HG02981 (cell line): ENCODE measurements around the gene CACNA1A.
"Not testable (repeated sequence)": the region's sequence is repeated elsewhere in the genome, so short reads cannot be mapped to it uniquely, and the experiment has no call there.

ENCODE experiments used
- ATAC-seq: cut with Tn5 transposase; IDR thresholded peaks from one replicate; pipeline ENCODE4 v1.9.1; 2021; ENCODE audit warnings: mild to moderate bottlenecking, moderate library complexity; ENCODE audit not compliant: unreplicated experiment

CACNA1A gene

DNA sequence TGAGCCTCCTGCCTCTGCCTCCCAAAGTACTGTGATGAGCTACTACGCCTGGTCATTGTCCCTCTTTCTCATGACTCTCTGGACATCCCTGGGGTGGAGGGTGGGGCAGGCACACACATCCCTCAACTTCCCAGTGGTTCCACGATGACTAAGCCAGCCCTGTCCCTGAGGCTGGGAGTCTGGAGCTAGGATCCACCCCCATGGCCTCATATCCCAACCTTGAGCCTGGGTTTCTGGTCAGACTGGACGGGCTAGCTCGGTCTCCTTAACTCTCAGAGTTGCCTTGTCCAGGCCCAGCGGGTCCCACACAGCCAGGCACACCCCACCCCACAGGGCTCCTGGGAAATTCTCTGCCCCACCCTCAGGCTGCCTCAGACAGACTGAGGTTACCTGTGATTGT, 336.5 kb downstream of the CACNA1A start:
- ATAC-seq, result no peak

DNA sequence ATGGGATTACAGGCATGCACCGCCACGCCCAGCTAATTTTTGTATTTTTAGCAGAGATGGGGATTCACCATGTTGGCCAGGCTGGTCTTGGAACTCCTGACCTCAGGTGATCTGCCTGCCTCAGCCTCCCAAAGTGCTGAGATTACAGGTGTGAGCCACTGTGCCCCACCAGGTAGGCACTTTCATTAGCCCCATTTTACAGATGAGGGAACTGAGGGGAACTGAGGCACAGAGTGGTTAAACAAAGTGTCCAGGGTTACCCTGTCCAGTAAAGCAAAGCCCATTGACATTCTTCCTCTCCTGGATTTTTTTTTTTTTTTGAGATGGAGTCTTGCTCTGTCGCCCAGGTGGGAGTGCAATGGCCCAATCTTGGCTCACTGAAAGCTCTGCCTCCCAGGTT, 340.1 kb downstream of the CACNA1A start:
- not testable (repeated sequence) for ATAC-seq

DNA sequence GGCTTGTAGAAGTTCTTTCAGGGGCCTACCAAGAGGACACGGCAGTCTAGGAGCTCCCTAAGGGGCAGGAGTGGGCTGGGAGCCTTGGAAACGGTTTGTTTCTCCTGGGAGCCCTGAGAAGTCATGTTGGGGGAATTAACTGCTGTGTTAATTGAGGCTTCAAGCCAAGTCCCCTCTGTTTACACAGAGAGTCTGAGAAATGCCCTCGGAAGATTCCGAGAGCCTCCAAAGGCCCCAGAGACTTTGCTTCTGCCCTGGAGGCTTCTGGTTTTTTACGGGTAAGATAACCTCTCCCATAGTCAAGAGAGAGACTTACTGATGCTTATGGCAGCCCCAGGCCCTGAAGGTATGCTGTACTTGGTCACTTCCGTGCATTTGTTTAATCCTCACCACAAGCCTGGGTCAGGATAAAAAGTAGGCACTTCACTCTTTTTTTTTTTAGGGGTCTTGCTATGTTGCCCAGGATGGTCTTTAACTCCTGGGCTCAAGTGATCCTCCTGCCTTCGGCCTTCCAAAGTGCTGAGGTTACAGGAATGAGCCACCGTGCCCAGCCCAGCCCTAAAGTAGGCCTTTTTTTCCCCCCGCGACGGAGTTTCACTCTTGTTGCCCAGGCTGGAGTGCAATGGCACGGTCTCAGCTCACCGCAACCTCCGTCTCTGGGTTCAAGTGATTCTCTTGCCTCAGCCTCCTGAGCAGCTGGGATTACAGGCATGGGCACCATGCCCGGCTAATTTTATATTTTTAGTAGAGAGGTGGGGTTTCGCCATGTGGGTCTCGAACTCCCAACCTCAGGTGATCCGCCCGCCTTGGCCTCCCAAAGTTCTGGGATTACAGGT, 340.9 kb downstream of the CACNA1A start:
- no peak for ATAC-seq

DNA sequence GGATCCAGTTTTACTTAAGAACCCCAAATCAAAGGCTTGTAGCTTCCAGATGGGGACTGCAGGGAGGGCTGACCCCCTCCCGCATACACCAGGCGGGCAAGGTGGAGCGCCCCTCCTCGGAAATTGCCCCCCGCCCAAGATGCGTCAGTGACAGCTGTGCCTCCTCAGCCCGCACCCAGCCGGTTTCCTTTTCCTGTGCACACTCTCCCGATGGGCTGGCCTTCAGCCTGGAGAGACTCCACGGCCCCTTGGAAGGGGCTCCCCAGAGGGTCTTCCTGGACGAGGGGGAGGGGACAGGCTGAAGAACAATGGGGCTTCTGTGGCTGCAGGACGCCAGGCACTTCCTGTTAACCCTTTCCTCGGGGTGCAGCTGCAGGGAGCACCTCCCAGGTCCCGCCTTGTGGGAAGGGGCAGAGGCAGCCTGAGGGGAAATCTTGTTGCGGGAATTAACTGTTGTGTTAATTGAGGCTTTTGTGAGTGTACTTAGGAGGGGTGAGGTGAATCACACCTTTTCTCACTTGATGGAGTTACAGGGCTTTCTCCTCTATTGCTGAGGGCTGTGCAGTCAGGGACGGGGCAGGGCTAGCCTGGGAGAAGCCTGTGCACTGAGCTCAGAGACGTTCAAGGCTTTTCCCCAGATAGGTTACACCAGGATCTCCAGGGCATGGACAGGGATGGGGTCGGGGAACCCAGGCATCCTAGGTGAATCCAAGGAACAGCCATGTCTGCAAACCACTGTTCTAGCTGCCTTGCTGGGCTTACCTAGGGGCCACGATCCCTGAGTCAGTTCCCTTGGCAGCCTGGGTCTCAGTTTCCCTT, 341.7 kb downstream of the CACNA1A start:
- ATAC-seq, result no peak

DNA sequence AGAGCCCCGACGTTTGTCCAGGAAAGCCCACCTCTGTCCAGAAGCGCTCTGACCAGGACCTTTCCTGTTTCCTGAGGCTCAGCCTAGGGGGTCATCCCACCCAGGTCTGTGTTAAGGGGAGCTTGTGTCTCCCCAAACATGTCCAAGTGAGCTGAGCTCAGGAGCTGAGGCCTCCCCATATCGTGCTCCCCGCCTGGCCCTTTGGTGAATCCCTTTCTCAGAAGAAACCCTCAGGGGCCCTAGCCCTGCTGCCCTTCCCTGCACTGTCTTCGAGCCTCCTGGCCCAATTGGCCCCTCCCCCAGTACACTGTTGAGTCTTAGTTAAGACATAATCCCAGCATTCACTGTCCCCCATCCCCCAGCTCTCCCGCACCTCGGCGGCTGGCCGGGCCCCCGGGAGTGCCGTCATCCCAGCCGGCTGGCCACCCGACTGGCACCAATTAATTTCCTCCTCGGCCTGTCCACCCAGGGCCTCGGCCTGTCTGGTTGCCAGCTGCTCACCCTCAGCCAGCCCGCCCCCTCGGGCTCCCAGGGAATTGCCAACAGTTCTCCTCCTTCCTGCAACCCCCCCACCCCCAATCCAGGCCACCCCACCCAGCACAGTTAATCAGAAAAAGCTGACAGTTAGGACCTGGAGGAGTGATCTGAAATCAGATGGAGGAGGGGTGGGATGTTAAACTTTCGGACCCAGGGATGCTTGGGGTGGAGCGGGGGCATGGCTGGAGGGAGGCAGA, 342.5 kb downstream of the CACNA1A start:
- ATAC-seq, result no peak

DNA sequence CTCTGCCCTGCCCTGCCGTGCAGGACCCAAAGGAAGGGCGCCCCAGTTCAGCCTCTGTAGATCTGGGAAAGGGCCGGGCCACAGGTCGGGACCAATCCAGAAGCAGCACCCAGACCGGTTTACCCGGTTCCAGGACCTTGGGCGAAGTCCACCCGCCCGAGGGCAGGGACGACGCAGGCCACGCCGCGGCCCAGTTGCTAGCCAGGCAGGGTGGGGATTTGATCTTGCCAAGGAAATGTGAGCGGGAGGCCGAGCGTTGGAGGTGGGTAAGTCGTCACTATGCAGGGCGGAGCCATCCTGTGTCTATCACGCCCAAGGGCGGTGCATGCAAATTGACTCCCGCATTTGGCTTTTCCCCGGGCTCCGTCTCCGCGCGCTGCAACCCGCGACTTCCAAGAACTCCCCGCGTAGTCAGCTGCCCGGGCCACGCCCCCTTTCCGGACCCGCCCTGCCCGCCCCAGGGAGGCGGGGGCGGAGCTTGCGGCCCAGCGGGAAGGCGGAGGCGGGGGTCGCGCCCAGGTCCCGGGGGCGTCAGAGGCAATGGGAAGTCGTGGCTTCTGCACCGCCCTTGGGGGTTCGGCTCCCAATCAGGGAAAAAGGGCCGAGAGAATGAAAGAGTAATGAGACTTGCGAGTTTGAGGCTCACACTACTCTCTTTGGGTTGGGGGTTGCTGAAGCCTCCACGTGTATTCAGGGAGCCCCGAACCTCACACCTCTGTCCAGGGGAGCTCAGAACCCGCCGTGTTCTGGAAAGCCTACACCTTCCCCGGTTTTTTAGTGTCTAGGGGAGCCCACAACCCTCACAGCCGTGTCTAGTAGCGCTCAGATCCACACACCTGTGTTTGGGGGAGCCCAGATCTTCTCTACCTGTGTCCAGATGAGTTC, 343.3 kb downstream of the CACNA1A start:
- peak; percentile 48 for ATAC-seq

DNA sequence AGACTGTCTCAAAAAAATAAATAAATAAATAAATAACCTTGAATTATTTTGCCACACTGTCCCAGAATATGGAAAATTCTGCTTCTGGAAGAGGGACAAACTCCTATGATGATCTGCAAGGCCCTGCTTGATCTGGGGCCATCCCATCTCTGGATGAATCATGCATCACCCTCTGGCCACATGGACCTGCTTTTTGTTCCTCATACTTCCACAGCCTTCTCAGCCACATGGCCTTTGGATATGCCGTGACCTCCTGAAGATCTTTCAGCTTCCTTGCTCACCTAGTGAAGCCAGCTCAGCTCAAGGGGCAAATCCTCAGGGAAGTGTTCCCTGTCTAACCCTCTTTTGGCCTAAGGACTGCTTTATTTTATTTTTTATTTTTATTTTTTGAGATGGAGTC, 345.7 kb downstream of the CACNA1A start:
- ATAC-seq, result no peak

DNA sequence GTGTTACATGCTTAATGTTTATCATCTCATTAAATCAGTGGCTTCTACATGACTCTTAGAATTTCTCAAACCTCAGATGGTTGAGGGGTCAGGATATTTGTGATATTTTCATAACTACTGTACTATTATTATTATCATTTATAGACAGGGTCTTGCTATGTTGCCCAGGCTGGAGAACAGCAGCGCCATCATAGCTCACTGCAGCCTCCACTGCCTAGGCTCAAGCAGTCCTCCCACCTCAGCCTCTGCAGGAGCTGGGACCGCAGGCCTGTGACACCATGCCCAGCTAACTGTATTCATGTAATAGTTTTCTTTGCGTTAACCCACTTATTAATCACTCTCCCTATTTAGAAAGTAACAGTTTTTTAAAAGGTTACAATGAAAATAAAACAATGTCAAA, 346.6 kb downstream of the CACNA1A start:
- ATAC-seq, result no peak
